SK-N-MC (cell line): ENCODE data around the gene ANKRD35.

Experiments
- EZH2 ChIP-seq: fragments of 200-600 bp; sonication (generic); IDR thresholded peaks from one replicate; pipeline ENCODE4 v1.6.1; 2017; ENCODE audit warnings: antibody characterized with exemption
- FOXP2 ChIP-seq: optimal IDR thresholded peaks from 2 replicates; pipeline ENCODE3; 2011; ENCODE audit warnings: mild to moderate bottlenecking, moderate library complexity; ENCODE audit not compliant: insufficient read depth; ENCODE audit errors: extremely low read length, control extremely low read depth
- POLR2AphosphoS5 ChIP-seq: IDR thresholded peaks from 2 replicates; pipeline ENCODE4 v1.6.1; 2012; ENCODE audit warnings: mild to moderate bottlenecking, low read depth, low read length, borderline replicate concordance

- TF ChIP-seq EZH2 (no peak), POLR2AphosphoS5 (no peak), FOXP2 (no peak)
Observed at GRCh38 chr1:145886390-145886789, 724 bp upstream of the ANKRD35 start.
